HUES64 (cell line): Measurements from ENCODE around the gene CBX4.

ENCODE experiments used
- H3K27ac ChIP-seq: 2 replicates; pipeline ENCODE4 v1.7.0; 2013; ENCODE audit warnings: low read depth, low read length, inconsistent platforms
- H3K27me3 ChIP-seq: 2 replicates; pipeline ENCODE4 v1.6.1; 2013; ENCODE audit warnings: mild to moderate bottlenecking, low read length; ENCODE audit not compliant: insufficient read depth
- H3K36me3 ChIP-seq: 2 replicates; pipeline ENCODE4 v1.6.1; 2013; ENCODE audit warnings: mild to moderate bottlenecking, low read length; ENCODE audit not compliant: insufficient read depth
- H3K4me1 ChIP-seq: 2 replicates; pipeline ENCODE4 v1.6.1; 2013; ENCODE audit warnings: mild to moderate bottlenecking, low read length, moderate library complexity; ENCODE audit not compliant: insufficient read depth
- H3K4me3 ChIP-seq: 2 replicates; pipeline ENCODE4 v1.5.1; 2013; ENCODE audit warnings: mild to moderate bottlenecking, low read length, moderate library complexity
- H3K9ac ChIP-seq: 2 replicates; pipeline ENCODE4 v1.6.1; 2013; ENCODE audit warnings: mild to moderate bottlenecking, low read depth, low read length
- H3K9me3 ChIP-seq: 2 replicates; pipeline ENCODE4 v1.6.1; 2013; ENCODE audit warnings: low read depth, low read length; ENCODE audit not compliant: insufficient read depth
- WGBS: fragments of 150-250, 120-280 bp; methylation state at CpG from one replicate; pipeline ENCODE4 v1.1.7; 2013; ENCODE audit warnings: missing lambda C conversion rate; 5-methylcytosine and 5-hydroxymethylcytosine counted together

Gene CBX4

GRCh38 chr17:79808763-79809529 is 30.3 kb downstream of the CBX4 start:
- Histone ChIP-seq H3K4me3 (no peak overlapping the region), H3K27me3 (peaks cover 94% of the 10 kb centered on the region), H3K9ac (no peak overlapping the region), H3K36me3 (no peaks in the 10 kb centered on the region), H3K27ac (no peak overlapping the region), H3K9me3 (no peaks in the 10 kb centered on the region), H3K4me1 (peaks cover 42% of the 10 kb centered on the region)
- 19% methylated on average over 20 of the region's 20 CpGs for WGBS

GRCh38 chr17:79806863-79807720 is 32.1 kb downstream of the CBX4 start:
- no peak overlapping the region for H3K27ac ChIP-seq
- H3K27me3 ChIP-seq, result peaks cover 97% of the 10 kb centered on the region
- WGBS, result 38% methylated on average over 13 of the region's 13 CpGs
- H3K4me1 ChIP-seq, result peaks cover 38% of the 10 kb centered on the region
- H3K9ac ChIP-seq, result no peak overlapping the region
- peaks cover 5% of the 10 kb centered on the region; the same call in 1 of the 2 replicates for H3K9me3 ChIP-seq
- H3K36me3 ChIP-seq, result no peaks in the 10 kb centered on the region
- H3K4me3 ChIP-seq, result no peak overlapping the region

GRCh38 chr17:79806446-79806760 is 32.8 kb downstream of the CBX4 start:
- Histone ChIP-seq H3K27ac (no peak overlapping the region), H3K4me1 (peaks cover 35% of the 10 kb centered on the region), H3K36me3 (no peaks in the 10 kb centered on the region), H3K9me3 (peaks cover 5% of the 10 kb centered on the region; the same call in 1 of the 2 replicates), H3K4me3 (no peak overlapping the region), H3K9ac (no peak overlapping the region), H3K27me3 (peaks cover 97% of the 10 kb centered on the region)
- 30% methylated on average over 2 of the region's 4 CpGs for WGBS

- H3K9ac ChIP-seq, result no peak overlapping the region
- H3K36me3 ChIP-seq, result no peaks in the 10 kb centered on the region
- no peak overlapping the region for H3K27ac ChIP-seq
- peaks cover 5% of the 10 kb centered on the region; the same call in 1 of the 2 replicates for H3K9me3 ChIP-seq
- no peak overlapping the region for H3K4me3 ChIP-seq
- whole genome bisulfite sequencing, result 9% methylated on average over 19 of the region's 22 CpGs
- H3K4me1 ChIP-seq, result peaks cover 34% of the 10 kb centered on the region
- H3K27me3 ChIP-seq, result peaks cover 98% of the 10 kb centered on the region
Measured at GRCh38 chr17:79804856-79805696, 34.2 kb downstream of the CBX4 start.

GRCh38 chr17:79803997-79804855 is 35.0 kb downstream of the CBX4 start:
- Histone ChIP-seq H3K9ac (no peak overlapping the region), H3K4me3 (peak overlapping the region; percentile 36), H3K27ac (no peak overlapping the region), H3K4me1 (peaks cover 39% of the 10 kb centered on the region), H3K27me3 (peaks cover 100% of the 10 kb centered on the region), H3K9me3 (peaks cover 5% of the 10 kb centered on the region; the same call in 1 of the 2 replicates), H3K36me3 (no peaks in the 10 kb centered on the region)
- WGBS, result 2% methylated on average over 76 of the region's 76 CpGs

- peaks cover 5% of the 10 kb centered on the region; the same call in 1 of the 2 replicates for H3K9me3 ChIP-seq
- 5% methylated on average over 31 of the region's 31 CpGs for WGBS
- H3K27me3 ChIP-seq, result peaks cover 100% of the 10 kb centered on the region
- no peak overlapping the region for H3K4me3 ChIP-seq
- H3K27ac ChIP-seq, result no peak overlapping the region
- no peak overlapping the region for H3K9ac ChIP-seq
- peaks cover 37% of the 10 kb centered on the region for H3K4me1 ChIP-seq
- no peaks in the 10 kb centered on the region for H3K36me3 ChIP-seq
Measured at GRCh38 chr17:79803421-79803996, 35.7 kb downstream of the CBX4 start.

- H3K9me3 ChIP-seq, result peaks cover 5% of the 10 kb centered on the region; the same call in 1 of the 2 replicates
- H3K4me1 ChIP-seq, result peaks cover 39% of the 10 kb centered on the region
- WGBS, result 3% methylated on average over 54 of the region's 57 CpGs
- peaks cover 100% of the 10 kb centered on the region for H3K27me3 ChIP-seq
- no peak overlapping the region for H3K9ac ChIP-seq
- H3K36me3 ChIP-seq, result no peaks in the 10 kb centered on the region
- no peak overlapping the region for H3K27ac ChIP-seq
- H3K4me3 ChIP-seq, result no peak overlapping the region
Measured at GRCh38 chr17:79802736-79803420, 36.4 kb downstream of the CBX4 start.

- Histone ChIP-seq H3K36me3 (no peaks in the 10 kb centered on the region), H3K27ac (no peak overlapping the region), H3K9me3 (peaks cover 5% of the 10 kb centered on the region; the same call in 1 of the 2 replicates), H3K9ac (no peak overlapping the region), H3K4me3 (no peak overlapping the region), H3K27me3 (peaks cover 96% of the 10 kb centered on the region), H3K4me1 (peaks cover 39% of the 10 kb centered on the region)
- WGBS, result 10% methylated on average over 10 of the region's 11 CpGs
Measured at GRCh38 chr17:79802039-79802735, 37.1 kb downstream of the CBX4 start.
